Left forelimb (tissue), 1 donor: ENCODE measurements around the gene SIK2.
A peak's percentile ranks its signal among the peaks of the same experiment; 100 is the strongest.
"Not testable (repeated sequence)": the region's sequence is repeated elsewhere in the genome, so short reads cannot be mapped to it uniquely, and the experiment has no call there.

Experiments used
- DNase-seq: peaks from one replicate; pipeline ENCODE4 v3.0.0-alpha.2; 2018; ENCODE audit warnings: low spot score

Gene SIK2

DNA sequence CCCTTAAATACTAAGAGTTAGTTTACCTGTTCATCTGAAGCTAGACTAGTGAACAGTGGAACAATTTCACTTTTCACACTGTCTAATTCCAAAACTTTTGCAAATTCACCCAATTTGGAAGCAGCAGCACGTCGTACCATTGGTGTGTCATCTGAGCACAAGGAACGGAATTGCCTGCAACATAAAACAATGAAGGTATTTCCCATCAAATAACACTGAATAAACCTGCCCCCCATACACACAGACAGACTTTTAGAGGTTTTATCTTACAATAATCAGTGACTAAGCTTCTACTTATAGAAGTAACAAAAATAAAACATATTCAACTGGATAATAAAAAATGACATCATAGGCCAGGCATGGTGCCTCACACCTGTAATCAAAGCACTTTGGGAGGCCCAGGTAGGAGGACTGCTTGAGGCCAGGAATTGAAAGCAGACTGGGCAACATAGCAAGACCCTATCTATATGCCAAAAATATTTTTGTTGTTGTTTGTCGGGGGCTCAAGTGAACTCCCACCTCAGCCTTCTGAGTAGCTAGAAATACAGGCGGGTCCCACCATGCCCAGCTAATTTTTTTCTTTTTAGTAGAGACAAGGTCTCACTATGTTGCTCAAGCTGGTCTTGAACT lies 157.6 kb downstream of the SIK2 start:
- no peak for DNase-seq

DNA sequence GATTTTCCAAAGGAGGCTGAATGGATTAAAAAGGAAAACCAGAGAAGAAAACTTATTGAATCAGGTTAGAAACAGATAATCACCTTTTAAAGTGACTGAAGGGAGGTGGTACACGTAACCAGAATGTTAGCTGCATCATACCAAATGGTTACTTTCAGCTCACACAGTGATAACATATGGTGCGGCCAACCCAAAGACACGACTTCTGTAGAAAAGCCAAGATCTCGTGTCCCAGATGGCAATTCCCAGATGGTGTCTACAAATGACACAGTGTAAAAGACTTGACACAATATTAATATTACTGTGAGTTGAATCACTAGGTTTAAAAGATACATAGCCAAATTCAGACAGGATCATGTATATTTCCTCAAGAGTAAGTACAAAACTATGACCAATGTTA lies 158.8 kb downstream of the SIK2 start:
- DNase-seq = no peak

DNA sequence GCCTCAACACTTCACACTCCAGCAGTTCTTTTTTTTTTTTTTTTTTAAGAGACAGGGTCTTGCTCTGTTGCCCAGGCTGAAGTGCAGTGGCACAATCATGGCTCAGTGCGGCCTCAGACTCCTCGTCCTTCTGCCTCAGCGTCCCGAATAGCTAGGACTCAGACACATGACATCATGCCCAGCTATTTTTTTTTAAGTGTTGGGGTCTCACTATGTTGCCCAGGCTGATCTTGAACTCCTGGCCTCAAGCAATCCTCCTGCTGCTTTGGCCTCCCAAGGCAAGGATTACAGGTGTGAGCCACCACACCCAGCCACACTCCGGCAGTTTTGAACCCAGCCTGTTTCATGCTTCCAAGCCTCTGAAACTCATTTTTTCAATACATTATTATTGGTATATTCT lies 160.3 kb downstream of the SIK2 start:
- DNase-seq = no peak

DNA sequence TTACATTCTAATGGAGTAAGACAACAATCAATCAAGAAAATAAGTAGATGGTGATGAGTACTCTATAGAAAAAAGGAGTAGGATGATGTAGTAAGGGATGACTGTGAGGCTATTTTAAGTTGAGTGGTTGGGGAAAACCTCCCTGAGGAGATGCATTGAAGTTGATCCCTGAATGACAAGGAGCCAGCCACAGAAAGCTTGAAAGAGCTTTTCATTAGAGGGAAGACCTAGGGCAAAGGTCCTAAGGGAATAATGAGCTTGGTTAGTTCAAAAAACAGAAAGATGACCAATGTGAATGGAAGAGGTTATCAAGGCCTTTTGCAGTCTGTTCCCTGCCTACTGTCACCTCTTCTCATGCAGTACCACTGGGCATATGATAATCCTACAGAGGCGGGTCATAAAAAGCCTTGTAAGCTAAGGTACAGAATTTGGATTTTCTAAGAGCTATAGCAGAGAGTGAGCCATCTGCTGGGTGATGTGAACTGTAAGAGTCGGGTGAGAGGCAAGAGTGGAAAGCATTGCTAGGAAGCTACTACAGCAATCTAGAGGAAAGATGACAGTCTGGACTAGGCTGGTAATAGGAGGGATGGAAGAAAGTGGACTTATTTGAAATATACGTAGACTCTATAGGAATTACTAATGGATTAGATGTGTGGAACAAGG lies 160.9 kb downstream of the SIK2 start:
- no peak for DNase-seq

DNA sequence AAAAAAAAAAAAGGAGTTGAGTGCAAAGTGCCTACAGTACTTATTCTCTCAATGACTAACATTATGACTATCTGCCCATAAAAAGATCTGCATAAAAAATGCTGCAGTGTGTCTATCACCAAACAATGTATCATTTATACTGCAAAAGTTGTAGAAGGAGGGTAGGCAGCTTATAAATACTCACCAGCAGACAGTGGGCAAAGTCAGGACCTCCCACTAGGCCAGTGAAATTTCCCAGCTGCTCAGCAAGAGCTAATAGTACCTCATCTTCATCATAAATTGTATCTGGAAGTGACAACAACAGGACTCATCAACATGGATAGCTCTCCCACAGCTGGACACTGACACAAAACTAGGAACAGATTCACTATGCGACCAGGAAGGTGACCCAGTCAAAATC lies 162.4 kb downstream of the SIK2 start:
- DNase-seq = no peak

DNA sequence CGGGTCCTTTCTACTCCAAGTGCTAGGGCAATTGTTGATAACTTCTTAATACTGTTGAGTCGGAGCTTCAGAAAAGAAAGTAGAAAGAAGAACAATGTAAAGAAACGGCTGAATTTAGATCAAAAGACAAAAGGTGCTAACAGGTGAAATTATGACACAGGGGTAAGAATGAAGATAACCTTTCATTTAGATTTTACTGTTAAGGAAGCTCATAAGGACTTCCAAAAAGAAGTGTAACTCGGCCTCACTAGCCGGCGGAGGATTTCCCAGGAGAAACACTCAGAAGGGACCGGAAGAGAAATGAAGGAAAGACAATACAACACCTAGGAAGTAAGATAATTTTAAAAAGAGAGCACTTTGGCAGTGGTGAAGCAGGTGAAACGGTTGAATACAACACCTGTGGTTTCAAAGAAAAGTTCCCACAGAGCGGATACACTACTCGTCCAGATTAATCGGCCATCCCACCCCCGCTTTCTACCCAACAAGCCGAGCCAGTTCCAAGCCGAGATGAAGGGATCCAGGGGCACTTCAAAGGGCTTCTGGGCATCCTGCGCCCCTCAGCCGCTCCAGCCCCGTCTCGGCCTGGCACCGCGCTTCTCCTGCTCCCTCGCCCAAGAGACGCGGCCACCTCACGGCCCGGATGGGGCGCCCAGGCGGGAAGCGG lies 163.2 kb downstream of the SIK2 start:
- DNase-seq = no peak

DNA sequence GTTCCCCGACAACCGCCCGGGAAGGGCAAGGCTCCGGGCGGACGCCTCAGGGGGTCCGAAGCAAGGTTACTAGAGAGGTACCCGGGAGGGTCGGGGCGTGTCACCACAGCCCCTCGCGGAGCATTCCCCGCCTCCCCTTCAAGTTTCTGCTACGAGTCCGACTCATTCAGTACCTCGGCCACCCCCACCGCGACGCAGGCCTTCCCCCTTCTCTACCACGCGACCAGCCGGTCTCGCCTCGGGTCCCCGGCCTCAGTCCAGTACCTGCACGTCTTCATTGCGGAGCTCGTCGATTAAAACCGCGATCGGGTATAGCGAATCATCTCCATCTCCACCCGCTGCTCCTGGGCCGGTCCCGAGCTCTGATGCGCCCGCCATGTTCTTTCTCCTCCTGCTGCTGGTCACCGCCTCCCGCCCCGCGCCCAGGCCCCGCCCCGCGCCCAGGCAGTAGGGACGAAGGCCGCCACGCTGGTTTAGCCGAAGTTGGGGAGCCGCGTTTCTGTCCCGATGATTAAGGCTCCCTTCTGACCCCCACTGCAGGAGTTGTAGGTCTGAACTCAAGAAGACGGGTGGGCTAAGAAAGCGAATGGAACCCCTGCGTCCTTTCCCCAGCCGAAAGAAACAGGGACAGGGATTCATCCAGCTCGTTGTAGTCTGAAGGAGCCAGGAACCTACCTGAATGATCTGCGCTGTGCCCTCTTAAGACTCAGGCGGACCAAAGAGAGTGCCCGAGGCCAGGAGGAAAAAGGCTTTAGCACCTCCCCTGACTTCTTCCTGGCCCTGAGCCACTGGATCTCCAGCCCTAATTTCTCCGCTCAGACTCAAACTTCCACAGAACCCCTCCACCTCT lies 164.0 kb downstream of the SIK2 start, which contains the start of gene PPP2R1B:
PPP2R1B (minus strand) TSS at position 406 of the 850 bp plus-strand sequence; CDS start at position 378, 28 bp downstream.
- peak; percentile 95 for DNase-seq

DNA sequence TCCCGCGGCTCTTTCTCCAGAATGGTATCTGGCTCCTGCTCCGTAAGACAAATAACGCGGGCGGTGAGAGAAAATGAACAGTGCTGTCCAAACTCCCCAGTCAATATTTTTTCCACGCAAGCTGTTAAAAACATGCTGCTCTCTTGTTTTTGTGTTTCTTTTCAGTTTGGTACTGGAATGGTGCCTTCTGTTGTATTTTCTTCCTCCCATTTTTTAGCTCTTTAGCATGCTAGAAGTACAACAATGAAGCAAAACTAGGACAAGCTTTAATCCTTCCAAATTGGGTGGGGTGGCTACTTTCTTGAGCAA lies 164.5 kb downstream of the SIK2 start:
- no peak for DNase-seq

DNA sequence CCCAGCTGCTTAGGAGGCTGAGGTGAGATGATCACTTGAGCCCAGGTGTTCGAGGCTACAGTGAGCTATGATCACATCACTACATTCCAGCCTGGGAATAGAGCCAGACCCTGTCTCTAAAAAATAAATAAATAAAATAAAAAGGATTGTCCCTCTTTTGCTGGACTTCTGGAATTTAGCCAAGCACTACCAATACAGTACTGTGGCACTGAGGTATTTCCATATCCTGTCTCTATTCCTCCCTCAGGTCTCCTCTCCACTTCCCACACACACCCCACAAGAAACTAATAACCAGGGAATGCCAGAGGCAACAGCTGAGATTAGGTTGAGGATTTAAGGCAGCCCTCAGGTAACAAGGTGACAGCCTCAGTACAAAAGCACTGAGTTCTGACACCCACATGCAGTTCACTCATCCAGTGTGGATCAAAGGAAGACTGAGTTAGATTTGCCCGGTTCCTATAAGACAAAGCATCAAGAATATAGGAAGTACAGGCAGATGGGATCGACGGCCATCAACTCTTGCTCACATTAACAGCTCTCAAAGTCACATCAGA lies 168.4 kb downstream of the SIK2 start:
- DNase-seq = no peak

DNA sequence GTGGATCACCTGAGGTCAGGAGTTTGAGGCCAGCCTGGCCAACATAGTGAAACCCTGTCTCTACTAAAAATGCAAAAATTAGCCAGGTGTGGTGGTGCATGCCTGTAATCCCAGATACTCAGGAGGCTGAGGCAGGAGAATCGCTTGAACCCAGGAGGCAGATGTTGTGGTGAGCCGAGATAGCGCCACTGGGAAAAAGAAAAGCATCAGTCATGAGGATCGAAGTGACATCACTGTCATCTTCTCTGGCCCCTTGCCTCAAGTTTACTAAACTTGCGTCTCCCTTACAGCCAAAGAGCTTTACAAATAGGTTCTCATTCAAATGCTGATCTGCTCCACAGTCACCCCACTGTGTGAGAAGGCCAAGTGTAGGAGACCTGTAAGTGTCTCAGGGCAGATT lies 169.0 kb downstream of the SIK2 start:
- not testable (repeated sequence) for DNase-seq

DNA sequence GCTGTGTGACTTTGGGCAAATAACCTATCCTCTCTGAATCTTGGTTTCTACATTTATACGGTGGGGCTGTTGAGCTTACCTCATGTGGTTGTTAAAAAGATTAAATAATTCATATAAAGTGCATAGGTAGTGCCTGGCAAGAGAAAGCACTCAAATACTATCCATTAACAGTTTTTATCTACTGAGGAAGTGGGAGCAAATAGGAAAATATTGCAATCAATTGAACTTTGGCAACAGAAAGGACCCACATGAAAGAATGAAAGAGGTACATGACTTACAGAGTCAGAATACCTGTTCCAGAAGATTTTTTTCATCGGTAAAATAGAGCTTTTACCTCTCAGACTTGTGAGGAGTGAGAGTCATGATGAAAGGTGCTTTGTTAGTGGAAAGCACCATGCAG lies 170.3 kb downstream of the SIK2 start:
- no peak for DNase-seq

DNA sequence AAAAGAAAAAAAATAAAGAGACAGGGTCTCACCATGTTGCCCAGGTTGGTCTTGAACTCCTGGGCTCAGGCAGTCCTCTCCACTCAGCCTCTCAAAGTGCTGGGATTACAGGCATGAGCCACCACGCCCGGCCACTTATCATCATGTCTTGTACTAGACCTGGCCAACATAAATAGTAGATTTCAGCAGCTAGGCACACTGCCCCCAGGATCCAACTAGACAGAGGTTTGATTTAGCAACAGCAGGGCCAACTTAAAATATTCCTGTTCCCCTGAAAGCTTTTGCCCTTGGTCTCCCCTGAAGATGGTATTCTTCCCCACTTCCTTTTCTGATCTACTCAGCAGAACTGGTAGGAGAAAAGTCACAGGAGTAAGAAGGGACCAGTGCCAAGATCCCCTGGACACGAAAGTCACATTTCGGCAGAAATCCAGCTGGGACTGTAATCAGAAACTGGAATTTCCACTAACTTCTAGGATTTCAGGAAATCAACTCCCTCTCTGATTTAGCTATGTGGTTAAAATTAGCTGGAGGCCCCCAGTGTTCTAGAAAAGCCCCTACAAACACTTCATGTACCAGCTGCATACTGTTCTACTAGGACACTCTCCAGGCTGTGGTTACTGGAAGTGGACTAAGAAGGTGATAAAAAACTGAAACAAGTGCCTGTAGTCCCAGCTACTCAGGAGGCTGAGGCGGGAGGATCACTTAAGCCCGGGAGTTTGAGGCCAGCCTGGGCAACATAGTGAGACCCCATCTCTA lies 172.9 kb downstream of the SIK2 start:
- no peak for DNase-seq

DNA sequence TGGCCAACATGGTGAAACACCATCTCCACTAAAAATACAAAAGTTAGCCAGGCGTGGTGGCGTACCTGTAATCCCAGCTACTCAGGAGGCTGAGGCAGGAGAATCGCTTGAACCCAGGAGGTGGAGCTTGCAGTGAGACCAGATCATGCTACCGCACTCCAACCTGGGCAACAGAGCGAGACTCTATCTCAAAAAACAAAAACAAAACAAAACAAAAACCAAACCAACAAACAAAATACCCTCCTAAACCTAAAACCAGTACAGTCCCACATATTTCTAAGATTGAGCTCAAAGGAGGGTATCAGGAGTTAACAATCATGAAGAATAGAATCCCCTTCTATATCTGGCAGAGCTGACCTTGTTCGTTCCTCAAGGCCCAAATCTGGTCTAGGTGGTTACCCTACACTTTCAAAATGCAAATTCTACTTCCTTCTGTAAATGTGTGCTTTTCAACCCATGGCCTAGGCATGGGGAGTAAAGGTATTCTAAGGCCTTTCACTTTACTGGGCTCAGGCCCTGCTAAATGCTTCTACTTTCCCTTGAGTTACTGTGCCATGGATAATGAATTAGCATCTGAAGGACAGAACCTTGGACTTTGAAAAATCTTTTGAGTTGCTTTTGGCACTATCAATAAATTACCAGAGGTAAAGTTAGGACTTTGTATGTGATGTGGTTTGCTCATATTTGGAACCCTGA lies 174.3 kb downstream of the SIK2 start:
- no peak for DNase-seq

DNA sequence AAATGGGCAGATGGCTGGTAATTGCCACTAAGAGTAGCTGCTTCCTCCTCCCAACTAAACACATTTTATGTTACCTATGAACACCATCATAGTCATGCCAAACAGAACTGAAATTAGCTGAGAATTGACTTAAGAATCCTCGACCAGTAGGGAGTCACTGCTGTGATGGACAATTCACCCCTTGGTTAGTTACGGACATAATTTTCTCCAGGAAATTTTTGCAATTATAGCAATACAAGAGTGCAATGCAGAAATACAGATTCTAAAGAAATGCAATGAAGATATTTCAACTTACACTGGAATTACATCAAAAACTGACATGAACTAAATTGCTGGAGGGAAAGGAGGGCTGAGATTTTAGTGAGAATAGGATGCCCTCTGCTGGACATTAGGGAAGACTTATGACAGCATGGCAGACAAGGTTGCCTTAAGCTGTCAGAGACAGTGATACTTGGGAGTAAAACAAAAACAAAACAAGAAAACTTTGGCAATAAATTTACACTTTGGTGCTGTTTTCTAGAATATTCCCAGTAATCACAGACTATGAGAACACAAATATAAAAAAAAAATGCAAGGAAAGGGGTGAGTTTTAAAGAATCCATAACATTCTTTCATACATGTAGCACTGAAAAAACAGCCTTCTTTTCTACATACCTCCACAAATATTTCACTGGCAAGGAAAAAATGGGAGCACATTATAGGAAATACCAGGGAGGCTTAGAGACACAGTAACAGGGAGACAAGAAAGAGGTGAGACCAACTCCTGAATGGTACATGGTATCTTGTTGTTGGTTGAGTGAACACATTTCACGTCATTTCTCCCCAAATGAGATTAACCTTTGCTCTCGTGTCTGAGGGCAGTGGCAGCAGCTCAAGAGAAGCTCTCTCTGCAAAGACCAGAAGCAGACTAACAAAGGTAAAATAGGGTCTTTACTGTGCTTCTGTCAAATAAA lies 175.1 kb downstream of the SIK2 start:
- DNase-seq = no peak

DNA sequence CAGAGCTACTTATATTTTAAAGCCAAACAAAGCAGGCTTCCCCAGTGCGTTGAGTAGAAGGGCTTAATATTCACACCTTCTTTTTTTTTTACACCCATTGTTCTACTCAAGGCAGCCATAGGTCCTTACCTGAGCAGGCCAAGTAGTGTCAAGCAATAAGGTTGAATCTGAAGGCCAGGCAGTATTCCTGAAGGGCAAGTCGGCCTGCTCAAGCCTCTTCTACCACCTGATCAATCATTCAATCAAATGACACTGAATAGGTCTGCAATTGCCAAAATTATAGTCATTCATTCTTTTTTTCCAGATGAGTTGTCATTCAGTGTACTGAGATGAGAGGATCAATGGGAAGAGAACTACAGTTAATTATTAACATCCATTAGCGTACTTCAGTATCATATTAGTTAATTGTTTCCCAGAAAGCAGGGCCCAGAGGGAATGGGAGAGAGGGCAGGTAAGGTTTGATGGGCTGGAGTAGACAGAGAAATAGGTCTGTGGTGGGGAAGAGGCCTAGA lies 175.9 kb downstream of the SIK2 start:
- DNase-seq = no peak

DNA sequence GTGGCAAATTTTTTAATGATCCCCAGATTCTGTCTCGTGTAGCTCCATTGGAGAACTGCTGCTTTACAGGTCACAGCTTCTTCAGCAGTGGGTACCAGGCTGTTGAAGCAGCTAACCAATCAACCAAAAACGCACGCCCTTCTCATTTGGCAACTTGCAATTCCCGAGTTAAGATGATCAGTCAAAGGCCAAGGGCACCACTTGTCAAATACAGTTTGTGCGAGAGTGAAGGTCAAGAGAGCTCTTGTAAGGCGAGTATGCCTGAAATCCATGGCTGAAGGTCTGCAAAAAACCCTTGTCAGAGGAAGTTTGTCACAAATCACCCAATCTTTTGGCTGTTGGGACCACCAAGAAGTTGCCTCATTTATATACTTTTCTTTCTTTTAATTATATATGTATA lies 176.9 kb downstream of the SIK2 start:
- DNase-seq = no peak
